Stimulated activated CD4-positive, alpha-beta T cell treated with anti-CD3 and anti-CD28 coated beads, Interleukin-2, amount 100 ng/mL, for 24 hours (primary cell): ENCODE results near the gene NEU2.

Experiments
- DNase-seq, 2 donors: peaks; one replicate each; pipeline ENCODE4 v3.0.0-alpha.2; 2020

NEU2 gene

GRCh38 chr2:233032551-233033320 is at the start of gene NEU2:
TSS of gene NEU2 (plus strand) at chr2:233032672. CDS start at chr2:233032672, 0 bp downstream.
- no peak for DNase-seq

GRCh38 chr2:232982926-232983668 is 49.4 kb upstream of the NEU2 start:
- no peak for DNase-seq

- no peak for DNase-seq
Observed at GRCh38 chr2:232983669-232984140, 48.8 kb upstream of the NEU2 start.

- no peak for DNase-seq
Observed at GRCh38 chr2:232984451-232985207, 47.8 kb upstream of the NEU2 start.

- no peak for DNase-seq
Observed at GRCh38 chr2:232986155-232986554, 46.3 kb upstream of the NEU2 start.

- DNase-seq = no peak
Observed at GRCh38 chr2:232993231-232993821, 39.1 kb upstream of the NEU2 start.

GRCh38 chr2:232994446-232994845 is 38.0 kb upstream of the NEU2 start:
- no peak for DNase-seq

GRCh38 chr2:232997749-232998665 is 34.5 kb upstream of the NEU2 start:
- no peak for DNase-seq

GRCh38 chr2:232998666-232998985 is 33.8 kb upstream of the NEU2 start:
- DNase-seq = no peak

- no peak for DNase-seq
Observed at GRCh38 chr2:232999354-232999753, 33.1 kb upstream of the NEU2 start.

- DNase-seq = no peak
Observed at GRCh38 chr2:233000886-233001750, 31.4 kb upstream of the NEU2 start.

- no peak for DNase-seq
Observed at GRCh38 chr2:233002829-233003657, 29.4 kb upstream of the NEU2 start.

GRCh38 chr2:233003658-233004555 is 28.6 kb upstream of the NEU2 start:
- no peak for DNase-seq

- DNase-seq = no peak
Observed at GRCh38 chr2:233005096-233005495, 27.4 kb upstream of the NEU2 start.

GRCh38 chr2:233006648-233007047 is 25.8 kb upstream of the NEU2 start:
- no peak for DNase-seq

- DNase-seq = no peak
Observed at GRCh38 chr2:233007270-233007669, 25.2 kb upstream of the NEU2 start.

GRCh38 chr2:233007739-233008138 is 24.7 kb upstream of the NEU2 start:
- no peak for DNase-seq

- no peak for DNase-seq
Observed at GRCh38 chr2:233009661-233010060, 22.8 kb upstream of the NEU2 start.
